ENCODE measurements around the gene CTDP1. TPM values are rescaled to one million over a fixed set of nuclear protein-coding genes. Genes with fewer than 3 reads are reported as not detected.

The CTDP1 gene
- total RNA-seq, 1 donor from 2014 or later, result 15.7 TPM

GRCh38 chr18:79694895-79695213 lies 15.3 kb downstream of the CTDP1 start:
- ATAC-seq (no peak), DNase-seq (ENCODE audit: low spot score) (no peak)
- intact Hi-C loops (cut with DNase I), result no loop called here

DNA sequence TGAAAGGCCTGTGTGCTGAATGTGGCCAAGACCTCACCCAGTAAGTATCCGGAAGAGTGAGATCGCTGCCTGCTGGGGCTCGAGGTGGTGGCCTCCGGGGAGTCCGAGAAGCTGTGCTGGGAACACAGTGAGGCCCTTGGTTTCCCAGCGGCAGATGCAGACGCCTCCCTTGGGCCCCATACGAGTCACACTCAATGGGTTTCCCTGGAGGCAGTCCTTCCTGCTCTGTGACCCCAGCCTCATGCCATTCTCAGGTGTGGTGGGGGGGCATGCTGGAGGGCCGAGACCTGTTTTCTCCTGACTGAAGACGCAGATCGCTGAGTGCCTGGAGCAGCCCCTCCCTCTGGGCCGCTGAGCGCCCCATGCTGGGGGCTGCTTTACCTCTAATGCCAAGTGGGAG lies 15.7 kb downstream of the CTDP1 start:
- intact Hi-C loops (cut with DNase I), result no loop called here
- ATAC-seq, result no peak
- DNase-seq (ENCODE audit: low spot score), result no peak

GRCh38 chr18:79695856-79696850 lies 16.6 kb downstream of the CTDP1 start:
- ATAC-seq, result no peak
- intact Hi-C loops (cut with DNase I), result no loop called here
- no peak for DNase-seq (ENCODE audit: low spot score)

DNA sequence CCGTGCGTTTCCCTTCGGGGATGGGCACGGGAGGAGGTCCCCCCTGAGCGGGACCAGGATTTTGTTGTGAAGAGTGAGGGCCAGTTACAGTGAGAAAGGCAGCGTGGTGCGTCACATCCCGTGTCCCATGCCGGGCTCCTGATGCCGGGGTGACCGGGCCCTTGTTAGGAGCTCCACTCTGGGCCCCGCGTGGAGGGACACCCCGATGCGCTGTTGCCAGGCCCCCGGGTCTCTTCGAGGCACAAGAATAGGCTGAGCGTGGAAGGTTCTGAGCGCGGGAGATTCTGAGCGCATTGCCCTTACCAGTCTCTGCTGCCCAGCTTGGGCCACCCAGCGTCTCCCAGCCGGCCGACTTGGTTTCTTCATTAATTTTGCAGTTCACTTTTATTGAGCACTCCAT lies 17.6 kb downstream of the CTDP1 start:
- intact Hi-C loops (cut with DNase I), result no loop called here
- ATAC-seq (no peak), DNase-seq (ENCODE audit: low spot score) (no peak)

DNA sequence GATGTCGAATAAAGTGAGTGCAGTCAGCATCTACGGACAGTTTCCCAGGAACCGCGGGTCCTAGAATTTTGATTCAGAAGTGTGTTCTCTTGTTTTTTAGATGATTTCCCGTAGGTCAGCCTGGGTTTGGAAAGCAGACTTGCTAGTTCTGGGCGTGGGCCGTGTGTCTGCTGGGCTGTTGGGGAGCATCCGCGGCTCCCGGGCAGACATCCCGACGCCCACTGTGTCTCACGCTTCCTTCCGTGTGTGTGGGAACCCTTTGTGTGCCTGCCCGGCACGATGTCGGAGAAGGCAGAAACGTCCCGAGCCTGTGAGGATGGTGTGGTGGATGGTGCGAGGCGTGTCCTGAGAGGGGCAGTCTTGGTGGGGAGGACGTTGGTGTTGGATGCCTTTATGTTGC lies 18.4 kb downstream of the CTDP1 start:
- DNase-seq (ENCODE audit: low spot score), result no peak
- intact Hi-C loops (cut with DNase I), result no loop called here
- ATAC-seq, result no peak

- no peak for DNase-seq (ENCODE audit: low spot score)
- ATAC-seq, result no peak
- intact Hi-C loops (cut with DNase I), result no loop called here
These were observed 19.2 kb downstream of the CTDP1 start for GRCh38 chr18:79698668-79699335.

DNA sequence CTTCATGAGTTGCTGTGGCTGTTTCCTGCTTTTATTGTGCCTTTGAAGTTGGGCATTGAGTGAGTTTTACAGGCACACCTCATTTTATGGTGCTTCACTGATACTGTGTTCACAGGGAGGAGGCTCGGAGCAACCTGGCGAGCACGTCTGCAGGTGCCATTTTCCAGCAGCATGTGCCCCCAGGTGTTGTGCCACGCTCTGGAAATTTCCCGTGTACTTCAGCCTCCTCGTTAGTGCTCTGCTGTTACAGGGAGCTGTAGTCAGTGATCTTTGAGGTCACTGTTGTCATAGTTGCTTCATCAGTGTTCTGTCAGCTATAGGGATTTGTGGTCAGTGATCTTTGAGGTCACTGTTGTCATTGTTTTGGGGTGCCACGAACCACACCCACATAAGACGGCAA lies 20.1 kb downstream of the CTDP1 start:
- ATAC-seq, result no peak

GRCh38 chr18:79702906-79703305 lies 23.3 kb downstream of the CTDP1 start:
- ATAC-seq (no peak), DNase-seq (ENCODE audit: low spot score) (no peak)
- intact Hi-C loops (cut with DNase I), result no loop called here

More for the DNA sequence above, 20.1 kb downstream of the CTDP1 start:
- no peak for DNase-seq (ENCODE audit: low spot score)
- intact Hi-C loops (cut with DNase I), result no loop called here

DNA sequence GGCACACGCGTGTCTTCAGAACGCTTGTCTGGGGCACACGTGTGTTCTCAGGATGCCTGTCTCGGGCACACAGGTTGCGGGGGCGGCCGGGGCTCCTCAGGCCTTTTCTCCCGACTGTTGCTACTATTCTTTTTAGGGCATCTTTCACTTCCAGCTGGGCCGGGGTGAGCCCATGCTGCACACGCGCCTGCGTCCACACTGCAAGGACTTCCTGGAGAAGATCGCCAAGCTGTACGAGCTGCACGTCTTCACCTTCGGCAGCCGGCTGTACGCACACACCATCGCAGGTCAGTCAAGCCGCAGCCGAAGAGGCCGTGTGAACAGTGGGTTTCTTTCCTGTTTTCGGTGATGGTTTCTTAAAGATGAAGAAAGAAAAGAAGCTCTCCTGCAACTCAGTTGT lies 25.0 kb downstream of the CTDP1 start:
- intact Hi-C loops (cut with DNase I), result no loop called here
- ATAC-seq, result no peak

DNA sequence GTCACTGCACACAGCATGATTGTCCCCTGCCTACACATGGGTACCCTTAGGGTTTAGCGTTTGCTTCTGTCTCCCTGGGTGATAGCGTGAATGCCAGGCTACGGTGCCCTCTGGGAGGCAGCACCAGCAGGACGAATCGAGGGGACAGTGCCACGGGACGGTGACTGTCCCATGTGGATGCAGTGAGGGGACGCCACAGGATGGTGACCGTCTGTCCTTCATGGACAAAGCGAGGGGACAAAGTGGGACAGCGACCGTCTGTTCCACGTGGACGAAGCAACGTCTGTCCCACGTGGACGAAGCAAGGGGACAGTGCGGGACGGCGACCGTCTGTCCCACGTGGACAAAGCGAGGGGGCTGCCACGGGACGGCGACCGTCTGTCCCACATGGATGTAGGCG lies 25.7 kb downstream of the CTDP1 start:
- intact Hi-C loops (cut with DNase I), result no loop called here
- DNase-seq (ENCODE audit: low spot score) (no peak), ATAC-seq (no peak)

More for the DNA sequence above, 25.0 kb downstream of the CTDP1 start:
- no peak for DNase-seq (ENCODE audit: low spot score)

GRCh38 chr18:79706006-79706405 lies 26.4 kb downstream of the CTDP1 start:
- DNase-seq (ENCODE audit: low spot score) (no peak), ATAC-seq (no peak)
- intact Hi-C loops (cut with DNase I), result no loop called here

DNA sequence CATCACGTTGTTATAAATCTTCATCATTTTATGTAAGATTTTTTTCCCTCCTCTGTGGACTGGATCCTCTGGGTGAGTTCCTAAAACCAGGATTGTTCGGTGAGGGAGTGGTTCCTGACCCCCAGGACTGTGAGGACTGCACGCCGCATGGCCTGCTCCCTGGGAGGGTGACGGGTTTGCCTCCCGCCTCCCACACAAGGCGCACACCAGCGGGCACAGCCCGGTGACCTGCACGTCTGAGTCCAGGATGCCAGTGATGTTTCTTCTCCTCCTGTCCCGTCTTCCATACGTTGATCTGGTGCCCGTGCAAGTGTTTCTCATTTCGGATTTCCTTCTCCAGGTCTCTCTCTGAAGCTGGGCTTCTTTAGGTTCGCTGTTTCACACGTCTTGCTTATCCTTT lies 27.1 kb downstream of the CTDP1 start:
- no peak for ATAC-seq
- intact Hi-C loops (cut with DNase I), result no loop called here
- DNase-seq (ENCODE audit: low spot score), result no peak

DNA sequence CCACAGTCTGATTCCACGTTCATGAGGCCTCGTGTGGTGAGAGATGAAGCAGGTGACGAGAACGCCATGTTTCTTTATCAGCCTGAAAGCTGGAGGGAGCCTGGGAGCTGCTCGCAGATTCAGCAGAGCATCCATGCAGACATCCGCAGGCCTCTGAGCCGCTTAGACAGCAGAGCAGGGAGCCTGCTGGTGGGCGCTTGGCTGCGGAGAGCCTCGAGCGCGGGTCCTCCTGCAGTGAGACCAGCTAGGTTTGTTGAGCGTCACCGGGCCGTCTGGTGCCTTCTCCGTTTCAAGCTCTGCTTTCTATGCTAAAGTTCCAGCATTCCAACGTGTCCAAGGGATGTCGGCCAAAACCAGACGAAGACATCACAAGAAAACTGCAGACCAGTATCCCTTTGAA lies 27.6 kb downstream of the CTDP1 start:
- DNase-seq (ENCODE audit: low spot score) (no peak), ATAC-seq (no peak)
- intact Hi-C loops (cut with DNase I), result no loop called here

DNA sequence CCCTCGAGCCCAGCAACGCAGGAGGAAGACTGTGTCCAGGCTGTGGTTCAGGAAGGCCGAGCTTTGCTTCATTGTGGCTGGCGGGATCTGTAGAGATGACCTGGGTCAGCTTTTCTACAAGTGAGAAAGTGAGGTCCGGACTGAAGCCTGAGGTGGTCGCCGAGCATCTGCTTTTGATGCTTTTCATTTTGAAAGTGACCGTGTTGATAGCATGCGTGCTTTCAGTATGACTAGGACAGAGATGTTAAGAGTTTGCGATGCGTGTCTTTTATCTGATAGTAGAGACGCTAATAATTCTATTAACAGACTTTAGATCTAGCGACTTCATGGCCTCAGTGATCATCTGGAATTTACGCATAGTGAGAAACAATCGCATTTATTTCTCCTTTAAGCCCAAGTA lies 28.1 kb downstream of the CTDP1 start:
- DNase-seq (ENCODE audit: low spot score) (no peak), ATAC-seq (no peak)
- intact Hi-C loops (cut with DNase I), result no loop called here

DNA sequence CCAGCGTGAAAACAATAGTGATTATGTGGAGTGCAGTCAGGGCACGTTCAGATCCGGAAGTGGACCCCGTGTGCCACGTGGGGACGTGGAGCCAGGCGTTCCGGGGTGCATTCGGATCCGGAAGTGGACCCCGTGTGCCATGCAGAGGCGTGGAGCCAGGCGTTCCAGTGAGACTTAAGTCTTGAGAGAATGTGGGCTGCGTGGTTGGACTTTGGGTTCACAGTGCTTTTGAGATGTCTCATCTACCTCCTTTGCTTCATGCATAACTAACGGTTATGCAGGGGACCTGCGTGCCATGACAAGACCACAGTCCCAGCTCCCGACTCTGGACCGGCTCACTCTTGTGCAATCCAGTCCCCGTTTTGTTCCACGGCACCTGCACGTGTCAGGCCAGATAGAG lies 28.8 kb downstream of the CTDP1 start:
- ATAC-seq, result no peak
- DNase-seq (ENCODE audit: low spot score), result no peak
- intact Hi-C loops (cut with DNase I), result no loop called here

- intact Hi-C loops (cut with DNase I), result no loop called here
- ATAC-seq (no peak), DNase-seq (ENCODE audit: low spot score) (no peak)
These were observed 32.7 kb downstream of the CTDP1 start for GRCh38 chr18:79712206-79712857.

- intact Hi-C loops (cut with DNase I), result no loop called here
- ATAC-seq (no peak), DNase-seq (ENCODE audit: low spot score) (no peak)
These were observed 33.7 kb downstream of the CTDP1 start for GRCh38 chr18:79713341-79713740.

GRCh38 chr18:79714531-79715240 lies 35.1 kb downstream of the CTDP1 start:
- intact Hi-C loops (cut with DNase I), result no loop called here
- DNase-seq (ENCODE audit: low spot score) (no peak), ATAC-seq (no peak)

DNA sequence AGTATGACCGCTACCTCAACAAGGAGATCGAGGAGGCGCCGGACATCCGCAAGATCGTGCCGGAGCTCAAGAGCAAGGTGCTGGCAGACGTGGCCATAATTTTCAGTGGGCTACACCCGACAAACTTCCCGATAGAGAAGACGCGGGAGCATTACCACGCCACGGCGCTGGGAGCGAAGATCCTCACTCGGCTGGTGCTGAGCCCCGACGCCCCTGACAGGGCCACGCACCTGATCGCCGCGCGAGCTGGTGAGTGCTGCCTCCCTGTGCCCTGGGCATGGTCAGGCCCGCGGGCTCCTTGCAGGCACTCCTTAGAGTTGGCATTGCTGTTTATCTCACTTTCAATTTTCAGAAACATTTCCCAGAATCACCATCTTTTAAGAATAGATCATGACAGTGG lies 35.7 kb downstream of the CTDP1 start:
- DNase-seq (ENCODE audit: low spot score) (no peak), ATAC-seq (no peak)
- intact Hi-C loops (cut with DNase I), result no loop called here

Measured in sciatic nerve (tissue), 2 donors.